ENCODE measurements around the gene LRIG2.
"Not testable (repeated sequence)": the region's sequence is repeated elsewhere in the genome, so short reads cannot be mapped to it uniquely, and the experiment has no call there.

LRIG2 gene

GRCh38 chr1:113142791-113143190 lies 69.8 kb downstream of the LRIG2 start:
- in situ Hi-C loops (cut with MboI; ENCODE audit: low pct_unique_long_range_greater_than_20kb, low sequenced_read_pairs): loop anchor here (25.0 kb wide), 1 partner anchor 545 kb away; no protein-coding TSS in a partner anchor
- no peak for DNase-seq

GRCh38 chr1:113146242-113147072 lies 73.5 kb downstream of the LRIG2 start:
- DNase-seq: peak; percentile 50
- in situ Hi-C loops (cut with MboI; ENCODE audit: low pct_unique_long_range_greater_than_20kb, low sequenced_read_pairs): loop anchor here (25.0 kb wide), 1 partner anchor 541 kb away; no protein-coding TSS in a partner anchor

- DNase-seq: no peak
- in situ Hi-C loops (cut with MboI; ENCODE audit: low pct_unique_long_range_greater_than_20kb, low sequenced_read_pairs): loop anchor here (25.0 kb wide), 1 partner anchor 540 kb away; no protein-coding TSS in a partner anchor
These were observed 74.2 kb downstream of the LRIG2 start for GRCh38 chr1:113147073-113147625.

- no peak for DNase-seq
- in situ Hi-C loops (cut with MboI; ENCODE audit: low pct_unique_long_range_greater_than_20kb, low sequenced_read_pairs): loop anchor here (25.0 kb wide), 1 partner anchor 539 kb away; no protein-coding TSS in a partner anchor
These were observed 74.8 kb downstream of the LRIG2 start for GRCh38 chr1:113147826-113148225.

- DNase-seq; in situ Hi-C loops (cut with MboI; ENCODE audit: low pct_unique_long_range_greater_than_20kb, low sequenced_read_pairs): not testable (repeated sequence)
These were observed 77.5 kb downstream of the LRIG2 start for GRCh38 chr1:113150494-113150893.

- in situ Hi-C loops (cut with MboI; ENCODE audit: low pct_unique_long_range_greater_than_20kb, low sequenced_read_pairs): no loop called here
- DNase-seq: no peak
These were observed 80.3 kb downstream of the LRIG2 start for GRCh38 chr1:113153116-113153803.

- in situ Hi-C loops (cut with MboI; ENCODE audit: low pct_unique_long_range_greater_than_20kb, low sequenced_read_pairs): no loop called here
- DNase-seq: no peak
These were observed 83.4 kb downstream of the LRIG2 start for GRCh38 chr1:113156368-113156767.

- in situ Hi-C loops (cut with MboI; ENCODE audit: low pct_unique_long_range_greater_than_20kb, low sequenced_read_pairs); DNase-seq: not testable (repeated sequence)
These were observed 85.7 kb downstream of the LRIG2 start for GRCh38 chr1:113158743-113159142.

GRCh38 chr1:113166473-113166872 lies 93.5 kb downstream of the LRIG2 start:
- DNase-seq: no peak
- in situ Hi-C loops (cut with MboI; ENCODE audit: low pct_unique_long_range_greater_than_20kb, low sequenced_read_pairs): no loop called here

GRCh38 chr1:113168946-113169345 lies 95.9 kb downstream of the LRIG2 start:
- DNase-seq: no peak

GRCh38 chr1:113169591-113169990 lies 96.6 kb downstream of the LRIG2 start:
- DNase-seq: no peak
- in situ Hi-C loops (cut with MboI; ENCODE audit: low pct_unique_long_range_greater_than_20kb, low sequenced_read_pairs): no loop called here

More at GRCh38 chr1:113168946-113169345, 95.9 kb downstream of the LRIG2 start:
- in situ Hi-C loops (cut with MboI; ENCODE audit: low pct_unique_long_range_greater_than_20kb, low sequenced_read_pairs): no loop called here

GRCh38 chr1:113170519-113170918 lies 97.5 kb downstream of the LRIG2 start:
- in situ Hi-C loops (cut with MboI; ENCODE audit: low pct_unique_long_range_greater_than_20kb, low sequenced_read_pairs): no loop called here
- DNase-seq: peak; percentile 16

- in situ Hi-C loops (cut with MboI; ENCODE audit: low pct_unique_long_range_greater_than_20kb, low sequenced_read_pairs): no loop called here
- no peak for DNase-seq
These were observed 105.1 kb downstream of the LRIG2 start for GRCh38 chr1:113178106-113178505.

- no peak for DNase-seq
- in situ Hi-C loops (cut with MboI; ENCODE audit: low pct_unique_long_range_greater_than_20kb, low sequenced_read_pairs): no loop called here
These were observed 105.5 kb downstream of the LRIG2 start for GRCh38 chr1:113178522-113178921.

Measured in KBM-7 (cell line).